ENCODE measurements around the gene ANXA2R. TPM values are rescaled to one million over a fixed set of nuclear protein-coding genes. Genes with fewer than 3 reads are reported as not detected.

The ANXA2R gene
- polyA plus RNA-seq, 1 of the 3 experiments (the other 2 are of a cell fraction) = 1.9 TPM

GRCh38 chr5:43019291-43019613 lies 20.9 kb downstream of the ANXA2R start (continued):
- no peak for TF ChIP-seq IRF3 (IDR thresholded peaks at IDR 0.05; ENCODE audit: low read depth, low read length)
- no peak for TF ChIP-seq EZH2phosphoT487 (IDR thresholded peaks at IDR 0.05; ENCODE audit: borderline replicate concordance, low read depth)
- no peak for TF ChIP-seq TCF12 (IDR thresholded peaks at IDR 0.05)
- no peak for TF ChIP-seq SIN3A (IDR thresholded peaks at IDR 0.05; ENCODE audit: borderline replicate concordance, low read depth, low read length)
- no peak for TF ChIP-seq NFIC (IDR thresholded peaks at IDR 0.05; ENCODE audit: borderline replicate concordance)

GRCh38 chr5:43017428-43017815 lies 22.7 kb downstream of the ANXA2R start:
- WGBS (ENCODE audit: low lambda C conversion rate) = 8% methylated on average over 13 of the region's 13 CpGs
- Histone ChIP-seq H3K27me3 (ENCODE audit: insufficient read depth) (no peaks in the 10 kb centered on the region), H2AFZ (ENCODE audit: low read depth) (peak overlapping the region; percentile 96), H3K9me3 (no peaks in the 10 kb centered on the region), H3F3A (replicated peaks; ENCODE audit: insufficient read depth) (peaks cover 35% of the 10 kb centered on the region), H4K20me1 (ENCODE audit: insufficient read depth) (no peaks in the 10 kb centered on the region), H3K4me3 (ENCODE audit: low read depth in 2 of 2, low read length in 1 of 2) (peak overlapping the region; percentile 65 to 69), H3K9me2 (no peaks in the 10 kb centered on the region), H3K4me1 (ENCODE audit: control insufficient read depth in 1 of 2, insufficient read depth in 2 of 2, low read depth in 1 of 2, low read length in 1 of 2) (peaks cover 5 to 11% of the 10 kb centered on the region in 2 experiments; a peak in 2 of 4 replicates), H3K4me2 (peak overlapping the region; percentile 86), H3K79me2 (ENCODE audit: insufficient read depth) (no peaks in the 10 kb centered on the region), H3K9ac (peak overlapping the region; percentile 80), H3K36me3 (replicated peaks in 1 of 2; ENCODE audit: control insufficient read depth in 1 of 2, insufficient read depth in 2 of 2, low read length in 1 of 2) (no peaks in the 10 kb centered on the region), H3K27ac (ENCODE audit: low read depth in 2 of 2, low read length in 1 of 2) (peak overlapping the region; percentile 43 to 90)
- DNase-seq = no peak
- no peak for TF ChIP-seq USF1 (IDR thresholded peaks at IDR 0.05; ENCODE audit: borderline replicate concordance, low read depth)
- TF ChIP-seq TEAD4 (IDR thresholded peaks at IDR 0.05; ENCODE audit: borderline replicate concordance, insufficient read depth) = 0 out of 2 replicates have a peak, but pooled peaks have one; percentile 9
- no peak for TF ChIP-seq EP300 (IDR thresholded peaks at IDR 0.05; ENCODE audit: borderline replicate concordance in 1 of 2, low read depth in 1 of 2, low read length in 1 of 2)
- ChIA-PET CTCF (interaction anchor here (1.1 to 2.4 kb wide), 2 partner anchors 22 to 47 kb away, joined by 6 read pairs; partner anchors contain the start of gene ANXA2R), POLR2A (no interaction called here)

- Histone ChIP-seq H3K9me2 (no peaks in the 10 kb centered on the region), H3K9ac (no peak overlapping the region), H3K36me3 (replicated peaks in 1 of 2; ENCODE audit: control insufficient read depth in 1 of 2, insufficient read depth in 2 of 2, low read length in 1 of 2) (no peaks in the 10 kb centered on the region), H3K9me3 (no peaks in the 10 kb centered on the region), H3K4me2 (no peak overlapping the region), H2AFZ (ENCODE audit: low read depth) (no peak overlapping the region), H3K27me3 (ENCODE audit: insufficient read depth) (no peaks in the 10 kb centered on the region), H3K79me2 (ENCODE audit: insufficient read depth) (no peaks in the 10 kb centered on the region), H3K4me3 (ENCODE audit: low read depth in 2 of 2, low read length in 1 of 2) (no peak overlapping the region), H4K20me1 (ENCODE audit: insufficient read depth) (no peaks in the 10 kb centered on the region), H3F3A (replicated peaks; ENCODE audit: insufficient read depth) (peaks cover 31% of the 10 kb centered on the region), H3K4me1 (ENCODE audit: control insufficient read depth in 1 of 2, insufficient read depth in 2 of 2, low read depth in 1 of 2, low read length in 1 of 2) (peaks cover 5 to 11% of the 10 kb centered on the region in 2 experiments; a peak in 2 of 4 replicates), H3K27ac (ENCODE audit: low read depth in 2 of 2, low read length in 1 of 2) (no peak overlapping the region)
- no peak for DNase-seq
- TF ChIP-seq NRF1 (IDR thresholded peaks at IDR 0.05; ENCODE audit: low read depth, low read length) (no peak), JUND (IDR thresholded peaks at IDR 0.05) (no peak)
- ChIA-PET CTCF (interaction anchor here (2.4 kb wide), 1 partner anchor 23 kb away, joined by 6 read pairs; the partner anchor contains the start of gene ANXA2R), POLR2A (interaction anchor here (0.8 kb wide), 1 partner anchor 22 kb away, joined by 3 read pairs; no protein-coding TSS in a partner anchor)
- WGBS (ENCODE audit: low lambda C conversion rate) = 58% methylated on average over 5 of the region's 5 CpGs
These were observed 23.8 kb downstream of the ANXA2R start for GRCh38 chr5:43016217-43016779.
